HCT116 (cell line): ENCODE results near the gene WFDC12. TPM values are rescaled to one million over a fixed set of nuclear protein-coding genes. Genes with fewer than 3 reads are reported as not detected.
A peak's percentile ranks its signal among the peaks of the same experiment; 100 is the strongest.

Experiments
- ATAC-seq: fragments of 200-7000 bp; cut with Tn5 transposase; 2 replicates; pipeline ENCODE4 v1.9.1; 2020; ENCODE audit warnings: mild to moderate bottlenecking, moderate library complexity
- BruUV-seq: library from RNA; stranded (reverse); fragments of 400-500 nt; replicated peaks from 2 replicates; lab custom pipeline; 2021; lab: Mats Ljungman, UMichigan
- CTCF ChIA-PET: fragments of 300-600 bp; sonication (Branson Sonifier 250); formaldehyde crosslinking; loops from one replicate; lab custom pipeline; 2021; ENCODE audit warnings: antibody characterized with exemption; lab: Charles Lee
- POLR2A ChIA-PET: fragments of 300-600, 350-600 bp; sonication (Branson Sonifier 250); formaldehyde crosslinking; loops from one replicate; lab custom pipeline; 2021; ENCODE audit warnings: antibody characterized with exemption; lab: Charles Lee
- RAD21 ChIA-PET, 2 experiments: fragments of 300-600 bp; sonication (Branson Sonifier 250); formaldehyde crosslinking; loops; one replicate each; lab custom pipeline; 2023; ENCODE audit warnings: low total read pairs in 2 of 2; ENCODE audit not compliant: uncharacterized antibody in 2 of 2, unreplicated experiment in 2 of 2, low non-redundant PET in 1 of 2; lab: Charles Lee
- DNase-seq: peaks from one replicate; pipeline ENCODE4 v3.0.0-alpha.2; 2010; ENCODE audit warnings: low read depth, low spot score
- H2AFZ ChIP-seq: fragments of 200-600 bp; shearing (Covaris generic), sonication (generic); 2 replicates; pipeline ENCODE4 v1.6.1; 2017; ENCODE audit warnings: low read depth, mixed run types, mixed read lengths, antibody characterized with exemption, low read length; ENCODE audit not compliant: poor library complexity, severe bottlenecking
- H3K27ac ChIP-seq: 2 replicates; pipeline ENCODE4 v1.5.1; 2012; ENCODE audit warnings: low read depth, low read length
- H3K27me3 ChIP-seq: fragments of 200-600 bp; sonication (generic); 2 replicates; pipeline ENCODE4 v1.6.1; 2016; ENCODE audit warnings: mixed run types, low read length, mixed read lengths; ENCODE audit not compliant: insufficient read depth
- H3K36me3 ChIP-seq, 2 experiments: fragments of 200-500 bp in 1 of 2; fragments of 200-600 bp in 1 of 2; sonication (Bioruptor generic) in 1 of 2; sonication (generic) in 1 of 2; 2 replicates each; pipeline versions ENCODE4 v1.5.1 to v1.6.1; 2014 to 2016; ENCODE audit warnings: low read length in 2 of 2, inconsistent platforms in 1 of 2, mixed read lengths in 1 of 2, mixed run types in 1 of 2; ENCODE audit not compliant: insufficient read depth in 2 of 2, control insufficient read depth in 1 of 2
- H3K4me1 ChIP-seq, 2 experiments: fragments of 200-600 bp in 1 of 2; sonication (generic) in 1 of 2; 2 replicates each; pipeline versions ENCODE4 v1.5.1 to v1.6.1; 2012 to 2017; ENCODE audit warnings: low read length in 2 of 2, inconsistent platforms in 1 of 2, mild to moderate bottlenecking in 1 of 2, mixed read lengths in 1 of 2, mixed run types in 1 of 2, moderate library complexity in 1 of 2; ENCODE audit not compliant: insufficient read depth in 2 of 2, control insufficient read depth in 1 of 2
- H3K4me2 ChIP-seq: fragments of 200-600 bp; sonication (generic); 2 replicates; pipeline ENCODE4 v1.6.1; 2017; ENCODE audit warnings: mixed run types, low read length, mixed read lengths
- H3K4me3 ChIP-seq, 2 experiments: fragments of 200-600 bp in 1 of 2; sonication (generic) in 1 of 2; replicated peaks in 1 of 2; 2 replicates each; pipeline ENCODE4 v1.5.1; 2011 to 2016; ENCODE audit warnings: low read length in 2 of 2, control low read depth in 1 of 2, low read depth in 1 of 2, mild to moderate bottlenecking in 1 of 2, mixed read lengths in 1 of 2, mixed run types in 1 of 2
- H3K79me2 ChIP-seq: fragments of 200-600 bp; sonication (generic); 2 replicates; pipeline ENCODE4 v1.6.1; 2017; ENCODE audit warnings: mild to moderate bottlenecking, mixed run types, low read length, moderate library complexity, mixed read lengths; ENCODE audit not compliant: insufficient read depth
- H3K9ac ChIP-seq: fragments of 200-600 bp; sonication (generic); 2 replicates; pipeline ENCODE4 v1.6.1; 2016; ENCODE audit warnings: low read length, mixed read lengths
- H3K9me2 ChIP-seq: fragments of 200-600 bp; sonication (generic), shearing (Covaris generic); 2 replicates; pipeline ENCODE4 v1.6.1; 2017; ENCODE audit warnings: mixed run types, mild to moderate bottlenecking, moderate library complexity; ENCODE audit not compliant: insufficient read depth
- H3K9me3 ChIP-seq, 2 experiments: fragments of 200-500 bp in 1 of 2; fragments of 200-600 bp in 1 of 2; sonication (Bioruptor generic) in 1 of 2; sonication (generic) in 1 of 2; 2 replicates each; pipeline ENCODE4 v1.6.1; 2014 to 2017; ENCODE audit warnings: low read length in 2 of 2, mixed read lengths in 2 of 2, inconsistent platforms in 1 of 2, low read depth in 1 of 2, mild to moderate bottlenecking in 1 of 2, mixed run types in 1 of 2, moderate library complexity in 1 of 2; ENCODE audit not compliant: control insufficient read depth in 1 of 2, insufficient read depth in 1 of 2
- H4K20me1 ChIP-seq: fragments of 200-600 bp; sonication (generic), shearing (Covaris generic); 2 replicates; pipeline ENCODE4 v1.6.1; 2017; ENCODE audit warnings: mixed run types, mild to moderate bottlenecking, moderate library complexity; ENCODE audit not compliant: insufficient read depth
- CBX3 ChIP-seq: IDR thresholded peaks from 2 replicates; pipeline ENCODE4 v1.6.1; 2012; ENCODE audit warnings: low read depth
- CTCF ChIP-seq, 3 experiments: fragments of 200-600 bp in 1 of 3; sonication (generic) in 1 of 3; IDR thresholded peaks in 2 of 3; conservative IDR thresholded peaks in 1 of 3; 2 replicates each; pipeline ENCODE4 v1.5.1; 2012 to 2017; ENCODE audit warnings: low read depth in 2 of 3, low read length in 2 of 3, antibody characterized with exemption in 1 of 3, borderline replicate concordance in 1 of 3, control low read depth in 1 of 3, mild to moderate bottlenecking in 1 of 3, mixed read lengths in 1 of 3, mixed run types in 1 of 3, moderate library complexity in 1 of 3; ENCODE audit not compliant: insufficient read depth in 1 of 3
- EZH2phosphoT487 ChIP-seq: fragments of 200-600 bp; IDR thresholded peaks from 2 replicates; pipeline ENCODE4 v1.6.1; 2018; ENCODE audit warnings: antibody characterized with exemption, borderline replicate concordance
- FOSL1 ChIP-seq: IDR thresholded peaks from 2 replicates; pipeline ENCODE4 v1.6.1; 2012; ENCODE audit warnings: low read depth
- POLR2A ChIP-seq: IDR thresholded peaks from 2 replicates; pipeline ENCODE4 v1.7.0; 2011; ENCODE audit warnings: borderline replicate concordance; ENCODE audit not compliant: insufficient read depth, insufficient read length; ENCODE audit errors: extremely low read depth
- SP1 ChIP-seq: IDR thresholded peaks from 2 replicates; pipeline ENCODE4 v1.6.1; 2012; ENCODE audit warnings: low read depth
- TCF7L2 ChIP-seq: IDR thresholded peaks from 2 replicates; pipeline ENCODE4 v1.7.0; 2011; ENCODE audit warnings: borderline replicate concordance, inconsistent platforms; ENCODE audit not compliant: insufficient read depth, insufficient read length; ENCODE audit errors: extremely low read depth
- ZNF274 ChIP-seq: fragments of 200-500 bp; sonication (Bioruptor generic); IDR thresholded peaks from 2 replicates; pipeline ENCODE4 v1.6.1; 2014; ENCODE audit warnings: mild to moderate bottlenecking, low read depth, low read length, inconsistent platforms
- intact Hi-C: fragments of 100-400 bp; cut with micrococcal nuclease; formaldehyde crosslinking; loops from 2 replicates; pipeline ENCODE4 v1.10.0; 2022
- total RNA-seq: library from RNA; stranded (reverse); gene quantifications from one replicate; pipeline ENCODE4 v1.2.1, GENCODE V29; 2021; ENCODE audit not compliant: unreplicated experiment
- TF ChIP-seq, protein P1 (sequence below): IDR thresholded peaks from 2 replicates; pipeline ENCODE4 v1.6.1; 2012; ENCODE audit warnings: low read depth
- TF ChIP-seq, protein P2 (sequence below): IDR thresholded peaks from 2 replicates; pipeline ENCODE4 v1.6.1; 2012

Gene WFDC12
- total RNA-seq, 1 experiment from 2014 or later, result not detected

GRCh38 chr20:45098103-45098773, 26.0 kb downstream of the WFDC12 start:
- Histone ChIP-seq H3K9me2 (no peaks in the 10 kb centered on the region), H3K4me3 (no peak overlapping the region), H3K36me3 (no peaks in the 10 kb centered on the region), H3K9me3 (no peaks in the 10 kb centered on the region), H3K4me1 (no peaks in the 10 kb centered on the region), H3K9ac (no peak overlapping the region), H3K27ac (no peak overlapping the region), H3K79me2 (no peaks in the 10 kb centered on the region), H2AFZ (no peak overlapping the region), H3K27me3 (no peaks in the 10 kb centered on the region), H4K20me1 (no peaks in the 10 kb centered on the region), H3K4me2 (no peak overlapping the region)
- ATAC-seq (no peak), DNase-seq (no peak)
- intact Hi-C loops, result no loop called here
- ChIA-PET RAD21 (no interaction called here), POLR2A (no interaction called here), CTCF (interaction anchor here (0.9 to 7.6 kb wide), 3 partner anchors 55 to 131 kb away, joined by 3 to 92 read pairs (median 6); no protein-coding TSS in a partner anchor)
- TF ChIP-seq POLR2A, result no peak
- no peak for TF ChIP-seq TCF7L2
- no peak for TF ChIP-seq FOSL1
- 0 out of 6 replicates have a peak, but pooled peaks of 2 of the 3 experiments have one; percentile 7 to 9 for TF ChIP-seq CTCF (IDR thresholded peaks at IDR 0.05 in 2 of 3, conservative IDR thresholded peaks at IDR 0.05 in 1 of 3; ENCODE audit: borderline replicate concordance in 1 of 3, insufficient read depth in 1 of 3, low read depth in 2 of 3, low read length in 2 of 3)
- no peak for TF ChIP-seq SP1
- BruUV-seq, result no TSS peak

DNA sequence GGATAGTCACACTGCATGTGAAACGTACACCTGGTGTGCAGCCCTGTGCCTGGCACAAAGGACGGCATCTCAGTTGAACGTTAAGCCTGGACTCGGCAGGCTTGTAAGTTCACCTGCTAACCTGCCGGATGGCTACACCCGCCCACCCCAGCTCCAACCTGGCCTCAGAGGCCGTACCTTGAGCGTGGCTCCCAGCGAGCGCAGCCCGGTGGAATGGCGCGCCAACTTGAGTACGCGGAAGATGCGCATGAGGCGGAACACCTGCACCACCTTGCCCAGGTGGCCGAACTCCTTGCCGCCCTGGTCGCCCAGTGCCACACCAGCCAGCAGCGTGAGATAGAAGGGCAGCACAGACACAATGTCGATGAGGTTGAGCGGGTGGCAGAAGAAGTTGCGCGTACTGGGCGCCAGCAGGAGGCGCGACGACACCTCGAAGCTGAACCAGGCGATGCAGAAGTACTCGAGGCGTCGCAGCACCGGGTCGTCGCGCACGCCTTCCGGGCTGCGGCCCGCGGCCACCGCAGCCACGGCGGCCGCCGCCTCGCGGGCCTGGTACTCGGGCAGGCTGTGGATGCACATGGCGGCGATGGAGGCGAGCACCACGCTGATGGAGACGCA, 26.7 kb downstream of the WFDC12 start:
- no TSS peak for BruUV-seq
- ChIA-PET CTCF (interaction anchor here (1.0 to 7.6 kb wide), 6 partner anchors 7 to 86 kb away, joined by 3 to 92 read pairs (median 18); no protein-coding TSS in a partner anchor), POLR2A (no interaction called here), RAD21 (no interaction called here)
- no peaks in the 10 kb centered on the region for H3K9me3 ChIP-seq
- H3K4me1 ChIP-seq, result no peaks in the 10 kb centered on the region
- H3K9ac ChIP-seq, result no peak overlapping the region
- no peaks in the 10 kb centered on the region for H3K79me2 ChIP-seq
- no peaks in the 10 kb centered on the region for H4K20me1 ChIP-seq
- no peaks in the 10 kb centered on the region for H3K27me3 ChIP-seq
- ATAC-seq (no peak), DNase-seq (no peak)
- H2AFZ ChIP-seq, result no peak overlapping the region
- intact Hi-C loops, result no loop called here
- no peak overlapping the region for H3K27ac ChIP-seq
- H3K36me3 ChIP-seq, result no peaks in the 10 kb centered on the region
- H3K4me3 ChIP-seq, result no peak overlapping the region
- no peak overlapping the region for H3K4me2 ChIP-seq
- H3K9me2 ChIP-seq, result no peaks in the 10 kb centered on the region
- no peak for TF ChIP-seq ZNF274
- TF ChIP-seq CBX3, result no peak
- TF ChIP-seq, protein P1, sequence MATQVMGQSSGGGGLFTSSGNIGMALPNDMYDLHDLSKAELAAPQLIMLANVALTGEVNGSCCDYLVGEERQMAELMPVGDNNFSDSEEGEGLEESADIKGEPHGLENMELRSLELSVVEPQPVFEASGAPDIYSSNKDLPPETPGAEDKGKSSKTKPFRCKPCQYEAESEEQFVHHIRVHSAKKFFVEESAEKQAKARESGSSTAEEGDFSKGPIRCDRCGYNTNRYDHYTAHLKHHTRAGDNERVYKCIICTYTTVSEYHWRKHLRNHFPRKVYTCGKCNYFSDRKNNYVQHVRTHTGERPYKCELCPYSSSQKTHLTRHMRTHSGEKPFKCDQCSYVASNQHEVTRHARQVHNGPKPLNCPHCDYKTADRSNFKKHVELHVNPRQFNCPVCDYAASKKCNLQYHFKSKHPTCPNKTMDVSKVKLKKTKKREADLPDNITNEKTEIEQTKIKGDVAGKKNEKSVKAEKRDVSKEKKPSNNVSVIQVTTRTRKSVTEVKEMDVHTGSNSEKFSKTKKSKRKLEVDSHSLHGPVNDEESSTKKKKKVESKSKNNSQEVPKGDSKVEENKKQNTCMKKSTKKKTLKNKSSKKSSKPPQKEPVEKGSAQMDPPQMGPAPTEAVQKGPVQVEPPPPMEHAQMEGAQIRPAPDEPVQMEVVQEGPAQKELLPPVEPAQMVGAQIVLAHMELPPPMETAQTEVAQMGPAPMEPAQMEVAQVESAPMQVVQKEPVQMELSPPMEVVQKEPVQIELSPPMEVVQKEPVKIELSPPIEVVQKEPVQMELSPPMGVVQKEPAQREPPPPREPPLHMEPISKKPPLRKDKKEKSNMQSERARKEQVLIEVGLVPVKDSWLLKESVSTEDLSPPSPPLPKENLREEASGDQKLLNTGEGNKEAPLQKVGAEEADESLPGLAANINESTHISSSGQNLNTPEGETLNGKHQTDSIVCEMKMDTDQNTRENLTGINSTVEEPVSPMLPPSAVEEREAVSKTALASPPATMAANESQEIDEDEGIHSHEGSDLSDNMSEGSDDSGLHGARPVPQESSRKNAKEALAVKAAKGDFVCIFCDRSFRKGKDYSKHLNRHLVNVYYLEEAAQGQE, result no peak
- TF ChIP-seq EZH2phosphoT487, result no peak
- TF ChIP-seq, protein P2, sequence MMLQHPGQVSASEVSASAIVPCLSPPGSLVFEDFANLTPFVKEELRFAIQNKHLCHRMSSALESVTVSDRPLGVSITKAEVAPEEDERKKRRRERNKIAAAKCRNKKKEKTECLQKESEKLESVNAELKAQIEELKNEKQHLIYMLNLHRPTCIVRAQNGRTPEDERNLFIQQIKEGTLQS, result no peak
